ENCODE data around the gene TREX2.

The TREX2 gene

DNA sequence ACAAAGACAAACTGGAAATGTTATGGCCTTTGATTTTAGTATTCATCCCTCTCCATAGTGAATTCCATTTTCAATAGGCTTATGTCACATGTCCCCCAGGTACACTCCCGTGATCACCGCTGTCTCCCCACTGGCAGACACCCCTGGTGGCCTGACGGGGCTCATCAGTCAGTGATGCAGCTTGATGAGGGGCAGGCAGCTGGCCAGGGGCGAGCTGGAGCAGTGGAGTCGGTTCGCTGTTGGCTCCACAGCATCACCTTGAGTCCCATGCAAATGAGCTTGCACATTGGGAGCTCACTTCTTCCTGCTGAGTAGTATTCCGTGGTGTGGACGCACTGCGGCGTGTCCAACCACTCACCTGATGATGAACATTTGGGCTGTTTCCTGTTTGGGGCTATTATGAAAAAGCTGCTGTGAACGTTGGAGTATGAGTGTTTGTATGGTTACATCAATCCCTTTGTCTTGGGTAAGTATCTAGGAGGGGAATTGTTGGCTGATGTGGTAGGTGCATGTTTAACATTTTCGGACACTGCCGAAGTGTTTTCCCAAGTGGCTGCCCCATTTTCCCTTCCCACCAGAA is 5.2 kb downstream of the TREX2 start:
- no peak overlapping the region for H3K4me3 ChIP-seq (ENCODE audit: low read depth, low read length)
- DNase-seq (ENCODE audit: low read depth): no peak
- TF ChIP-seq, protein P1, sequence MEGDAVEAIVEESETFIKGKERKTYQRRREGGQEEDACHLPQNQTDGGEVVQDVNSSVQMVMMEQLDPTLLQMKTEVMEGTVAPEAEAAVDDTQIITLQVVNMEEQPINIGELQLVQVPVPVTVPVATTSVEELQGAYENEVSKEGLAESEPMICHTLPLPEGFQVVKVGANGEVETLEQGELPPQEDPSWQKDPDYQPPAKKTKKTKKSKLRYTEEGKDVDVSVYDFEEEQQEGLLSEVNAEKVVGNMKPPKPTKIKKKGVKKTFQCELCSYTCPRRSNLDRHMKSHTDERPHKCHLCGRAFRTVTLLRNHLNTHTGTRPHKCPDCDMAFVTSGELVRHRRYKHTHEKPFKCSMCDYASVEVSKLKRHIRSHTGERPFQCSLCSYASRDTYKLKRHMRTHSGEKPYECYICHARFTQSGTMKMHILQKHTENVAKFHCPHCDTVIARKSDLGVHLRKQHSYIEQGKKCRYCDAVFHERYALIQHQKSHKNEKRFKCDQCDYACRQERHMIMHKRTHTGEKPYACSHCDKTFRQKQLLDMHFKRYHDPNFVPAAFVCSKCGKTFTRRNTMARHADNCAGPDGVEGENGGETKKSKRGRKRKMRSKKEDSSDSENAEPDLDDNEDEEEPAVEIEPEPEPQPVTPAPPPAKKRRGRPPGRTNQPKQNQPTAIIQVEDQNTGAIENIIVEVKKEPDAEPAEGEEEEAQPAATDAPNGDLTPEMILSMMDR (conservative IDR thresholded peaks at IDR 0.05; ENCODE audit: low read depth, low read length): no peak

DNA sequence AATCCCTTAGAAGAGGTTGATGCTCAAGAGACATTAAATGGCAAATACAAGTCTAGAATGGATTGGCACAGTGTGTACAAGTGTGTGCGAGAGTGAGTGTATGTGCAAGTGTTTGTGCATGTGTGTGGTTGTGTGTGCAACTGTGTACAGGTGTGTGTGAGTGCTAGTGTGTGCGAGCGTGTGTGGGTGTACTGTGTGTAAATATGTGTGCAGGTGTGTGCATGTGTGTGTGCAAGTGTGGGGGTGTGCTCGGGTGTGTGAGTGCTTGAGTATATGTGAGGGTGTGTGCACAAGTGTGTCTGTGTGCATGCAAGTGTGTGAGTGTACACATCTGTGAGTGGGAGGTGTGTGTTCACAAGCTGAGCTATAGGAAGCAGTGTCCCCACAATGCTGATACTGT is 5.9 kb downstream of the TREX2 start:
- TF ChIP-seq, protein P1 (conservative IDR thresholded peaks at IDR 0.05; ENCODE audit: low read depth, low read length): no peak
- no peak for DNase-seq (ENCODE audit: low read depth)
- no peak overlapping the region for H3K4me3 ChIP-seq (ENCODE audit: low read depth, low read length)

DNA sequence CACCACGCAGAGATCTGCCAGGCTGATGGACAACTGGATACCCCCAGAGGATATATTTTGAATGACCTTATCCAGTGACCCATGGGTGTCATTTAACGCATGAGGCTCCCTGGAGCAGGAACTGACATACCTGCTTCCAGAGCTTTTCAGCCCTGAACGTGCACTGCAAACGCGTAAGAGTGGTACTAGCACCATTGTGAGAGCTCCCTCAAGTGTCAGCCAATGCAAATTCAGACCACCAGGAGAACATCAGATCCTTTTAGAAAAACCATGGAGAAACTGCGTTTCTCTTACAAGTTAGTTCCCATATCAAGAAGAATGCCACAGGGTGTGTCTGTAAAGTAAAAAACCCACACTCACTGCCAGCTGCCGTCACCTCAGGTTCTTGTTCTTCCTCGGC is 7.3 kb downstream of the TREX2 start:
- peak; percentile 61 for DNase-seq (ENCODE audit: low read depth)
- TF ChIP-seq, protein P1 (conservative IDR thresholded peaks at IDR 0.05; ENCODE audit: low read depth, low read length): peak; percentile 64

DNA sequence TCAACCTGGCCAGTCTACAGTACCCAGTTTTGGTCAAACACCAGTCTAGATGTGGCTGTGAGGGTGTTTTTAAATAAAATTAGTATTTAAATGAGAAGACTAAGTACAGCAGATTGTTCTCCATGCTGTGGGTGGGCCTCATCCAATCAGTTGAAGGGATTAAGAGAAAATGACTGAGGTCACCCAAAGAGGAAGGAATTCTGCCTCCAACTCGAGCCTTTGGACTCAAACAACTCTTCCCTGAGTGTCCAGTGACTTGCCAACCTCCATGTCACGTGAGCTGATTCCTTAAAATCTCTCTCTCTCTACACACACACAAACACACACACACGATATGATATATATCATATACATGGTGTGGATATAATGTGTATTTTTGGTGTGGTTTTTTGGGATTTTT is 10.0 kb downstream of the TREX2 start:
- DNase-seq (ENCODE audit: low read depth): no peak
- no peak overlapping the region for H3K4me3 ChIP-seq (ENCODE audit: low read depth, low read length)
- TF ChIP-seq, protein P1 (conservative IDR thresholded peaks at IDR 0.05; ENCODE audit: low read depth, low read length): no peak

More for the DNA sequence above, 7.3 kb downstream of the TREX2 start:
- no peak overlapping the region for H3K4me3 ChIP-seq (ENCODE audit: low read depth, low read length)

DNA sequence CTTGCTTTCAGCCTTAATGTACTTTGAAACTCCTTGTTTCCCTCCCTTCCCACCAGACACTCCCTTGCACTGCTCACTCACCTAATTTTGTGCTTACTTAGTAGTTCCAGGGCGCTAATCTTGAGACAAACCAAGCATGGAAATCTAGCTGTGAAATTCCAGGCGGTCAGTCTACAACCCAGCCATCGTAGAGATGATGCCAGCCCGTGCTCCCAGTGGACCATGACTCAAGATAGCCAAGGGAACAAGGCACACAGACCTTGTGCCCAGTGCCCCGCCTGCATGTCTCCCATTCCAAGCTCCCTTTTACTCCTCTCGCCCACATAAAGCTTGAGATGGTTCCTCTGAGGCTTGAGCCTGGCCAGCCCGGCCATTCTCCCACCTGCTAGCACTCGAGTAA is 11.1 kb downstream of the TREX2 start:
- H3K4me3 ChIP-seq (ENCODE audit: low read depth, low read length): no peak overlapping the region
- DNase-seq (ENCODE audit: low read depth): no peak
- TF ChIP-seq, protein P1 (conservative IDR thresholded peaks at IDR 0.05; ENCODE audit: low read depth, low read length): no peak

DNA sequence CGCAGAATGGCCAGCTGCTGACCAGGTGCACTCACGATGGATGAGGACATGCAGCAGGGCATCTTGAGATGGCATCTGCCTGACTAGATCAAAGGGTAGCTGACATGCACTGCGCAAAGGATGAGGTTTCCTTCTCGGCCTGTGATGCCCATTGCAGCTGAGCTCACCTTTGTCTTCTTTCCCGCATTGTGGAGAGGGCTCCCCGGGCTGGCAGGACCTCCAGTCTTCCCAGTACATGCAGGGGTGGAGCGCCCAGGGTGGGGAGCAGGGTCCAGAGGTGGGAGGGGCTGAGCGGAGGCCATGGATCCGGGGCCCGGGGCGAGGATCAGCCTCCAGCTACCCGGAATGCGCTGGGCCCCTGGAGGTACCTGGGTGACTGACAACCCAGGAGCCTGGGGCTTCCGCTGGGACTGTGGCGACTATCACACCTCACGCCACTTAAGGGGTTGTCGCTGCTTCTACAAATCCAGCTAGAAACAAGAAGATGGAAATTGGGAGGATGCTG is 12.0 kb downstream of the TREX2 start:
- DNase-seq (ENCODE audit: low read depth): no peak
- no peak overlapping the region for H3K4me3 ChIP-seq (ENCODE audit: low read depth, low read length)
- TF ChIP-seq, protein P1 (conservative IDR thresholded peaks at IDR 0.05; ENCODE audit: low read depth, low read length): no peak

DNA sequence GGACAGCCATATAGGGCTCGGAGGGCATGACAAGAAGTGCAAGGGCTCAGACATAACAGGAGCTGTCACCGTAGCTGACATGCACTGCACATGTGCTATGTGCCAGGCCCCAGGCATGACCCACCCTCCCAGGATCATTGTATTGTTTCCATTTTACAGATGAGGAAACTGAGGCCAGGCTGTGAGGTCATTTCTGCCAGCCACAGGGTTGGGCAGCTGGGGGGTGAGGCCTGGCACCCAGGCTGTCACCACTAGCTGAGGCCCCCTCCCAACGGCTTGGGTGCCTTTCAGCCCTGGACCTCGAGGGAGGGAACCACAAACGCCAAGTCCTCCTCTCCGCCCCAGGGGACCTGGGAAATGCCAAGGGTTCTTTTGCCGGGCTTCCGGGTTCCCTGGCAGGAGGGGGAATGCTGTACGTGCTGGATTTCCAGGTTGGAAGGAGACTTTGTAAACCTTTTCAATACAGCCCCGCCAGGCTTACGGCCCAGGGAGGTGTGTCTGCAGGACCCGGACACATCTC is 12.6 kb downstream of the TREX2 start:
- DNase-seq (ENCODE audit: low read depth): no peak
- TF ChIP-seq, protein P1 (conservative IDR thresholded peaks at IDR 0.05; ENCODE audit: low read depth, low read length): no peak
- no peak overlapping the region for H3K4me3 ChIP-seq (ENCODE audit: low read depth, low read length)

All from choroid plexus epithelial cell (primary cell).